K562 (cell line): ENCODE data around the gene SLC9A7. TPM values are rescaled to one million over a fixed set of nuclear protein-coding genes. Genes with fewer than 3 reads are reported as not detected.

Experiments
- ATAC-seq: fragments of 200-7000 bp; cut with Tn5 transposase; 3 replicates; pipeline ENCODE4 v1.9.1; 2020; ENCODE audit warnings: moderate library complexity
- BruUV-seq: library from RNA; stranded (reverse); fragments of 400-500 nt; replicated peaks from 2 replicates; lab custom pipeline; 2021; lab: Mats Ljungman, UMichigan
- CTCF ChIA-PET: fragments of 300-600 bp; formaldehyde crosslinking; extraction: SDS; loops from one replicate; lab custom pipeline; 2021; ENCODE audit warnings: low intra/inter-chr PET ratio; lab: Yijun Ruan, JAX
- POLR2A ChIA-PET: fragments of 300-600, 350-650 bp; sonication (Branson Sonifier 250); formaldehyde crosslinking; extraction: SDS; loops from one replicate; lab custom pipeline; 2021; ENCODE audit warnings: antibody characterized with exemption, inconsistent platforms; lab: Yijun Ruan, JAX
- DNase-seq, 4 experiments: peaks; one replicate each; pipeline versions ENCODE4 v3.0.0 to v3.0.0-alpha.2; 2011 to 2018; ENCODE audit warnings: low spot score in 3 of 4, mixed read lengths in 3 of 4; ENCODE audit errors: extremely low read depth in 1 of 4
- FAIRE-seq: peaks from 2 replicates; lab custom pipeline; 2011; peaks lifted over from hg19 to GRCh38; lab: Jason Lieb, UNC
- H2AFZ ChIP-seq: 2 replicates; pipeline ENCODE4 v1.6.0; 2011; ENCODE audit warnings: low read depth, low read length, control low read depth, inconsistent platforms
- H3K27ac ChIP-seq: fragments of 200-600 bp; 3 replicates; pipeline ENCODE4 v1.8.0; 2011; ENCODE audit warnings: low read depth, mild to moderate bottlenecking, control low read depth, inconsistent platforms, low read length, moderate library complexity, mixed read lengths; ENCODE audit errors: extremely low read depth
- H3K27me3 ChIP-seq, 2 experiments: fragments of 300-600 bp in 1 of 2; 2 replicates in 1 of 2; 3 replicates in 1 of 2; pipeline versions ENCODE4 v1.6.0 to v1.8.0; 2011; ENCODE audit warnings: inconsistent platforms in 2 of 2, low read length in 2 of 2, mild to moderate bottlenecking in 1 of 2, mixed read lengths in 1 of 2, moderate library complexity in 1 of 2; ENCODE audit not compliant: control insufficient read depth in 2 of 2, insufficient read depth in 2 of 2
- H3K36me3 ChIP-seq: fragments of 300-600 bp; 3 replicates; pipeline ENCODE4 v1.8.0; 2011; ENCODE audit warnings: mild to moderate bottlenecking, low read length, inconsistent platforms; ENCODE audit not compliant: control insufficient read depth, insufficient read depth
- H3K4me1 ChIP-seq, 2 experiments: fragments of 200-600 bp in 1 of 2; replicated peaks in 1 of 2; 2 replicates in 1 of 2; 3 replicates in 1 of 2; pipeline versions ENCODE4 v1.5.1 to v1.8.0; 2011; ENCODE audit warnings: inconsistent platforms in 2 of 2, low read length in 2 of 2, mild to moderate bottlenecking in 1 of 2, mixed read lengths in 1 of 2, moderate library complexity in 1 of 2; ENCODE audit not compliant: control insufficient read depth in 2 of 2, insufficient read depth in 2 of 2
- H3K4me2 ChIP-seq: 2 replicates; pipeline ENCODE4 v1.6.1; 2011; ENCODE audit warnings: low read length, control low read depth, inconsistent platforms, mixed read lengths; ENCODE audit not compliant: insufficient read depth
- H3K4me3 ChIP-seq: fragments of 200-600 bp; sonication (generic), shearing (Covaris generic); 2 replicates; pipeline ENCODE4 v1.5.1; 2016; ENCODE audit warnings: control low read depth, inconsistent platforms
- H3K79me2 ChIP-seq: fragments of 200-600 bp; 3 replicates; pipeline ENCODE4 v1.8.0; 2011; ENCODE audit warnings: low read length, inconsistent platforms; ENCODE audit not compliant: control insufficient read depth, insufficient read depth
- H3K9ac ChIP-seq, 2 experiments: 2 replicates each; pipeline versions ENCODE4 v1.6.0 to v1.6.1; 2011; ENCODE audit warnings: low read depth in 2 of 2, low read length in 2 of 2, control low read depth in 1 of 2, inconsistent platforms in 1 of 2, mild to moderate bottlenecking in 1 of 2, mixed read lengths in 1 of 2; ENCODE audit not compliant: insufficient read depth in 1 of 2
- H3K9me1 ChIP-seq: one replicate; pipeline ENCODE4 v1.6.0; 2011; ENCODE audit warnings: inconsistent platforms, mild to moderate bottlenecking, low read length, moderate library complexity; ENCODE audit not compliant: control insufficient read depth, insufficient read depth
- H3K9me3 ChIP-seq: replicated peaks from 2 replicates; pipeline ENCODE4 v1.5.1; 2011; ENCODE audit warnings: low read depth, low read length, inconsistent platforms; ENCODE audit not compliant: control insufficient read depth, insufficient read depth
- H4K20me1 ChIP-seq: replicated peaks from 2 replicates; pipeline ENCODE4 v1.6.1; 2011; ENCODE audit warnings: low read length, inconsistent platforms, mixed read lengths; ENCODE audit not compliant: control insufficient read depth, insufficient read depth
- ATF3 ChIP-seq, 2 experiments: fragments of 450-650 bp in 1 of 2; sonication (generic) in 1 of 2; formaldehyde crosslinking in 1 of 2; IDR thresholded peaks in 1 of 2; conservative IDR thresholded peaks in 1 of 2; 2 replicates each; pipeline versions ENCODE4 v1.6.1 to v1.8.1; 2016 to 2023; ENCODE audit warnings: mild to moderate bottlenecking in 2 of 2, moderate library complexity in 2 of 2, inconsistent platforms in 1 of 2, missing genetic modification reagents in 1 of 2
- CBFA2T3 ChIP-seq: fragments of 450-650 bp; IDR thresholded peaks from 2 replicates; pipeline ENCODE4 v1.6.1; 2017
- DPF2 ChIP-seq: fragments of 450-650 bp; IDR thresholded peaks from 2 replicates; pipeline ENCODE4 v1.6.1; 2016
- ESRRA ChIP-seq: fragments of 450-650 bp; IDR thresholded peaks from 2 replicates; pipeline ENCODE4 v1.6.1; 2014; ENCODE audit warnings: low read depth, mild to moderate bottlenecking, moderate library complexity, borderline replicate concordance
- FOSL1 ChIP-seq: fragments of 200-800 bp; sonication (Bioruptor generic); conservative IDR thresholded peaks from 2 replicates; pipeline ENCODE4 v1.6.1; 2016; ENCODE audit warnings: missing genetic modification characterization, missing compliant biosample characterization
- GTF2E2 ChIP-seq: fragments of 200-800 bp; sonication (Bioruptor generic); IDR thresholded peaks from 2 replicates; pipeline ENCODE4 v1.6.1; 2016; ENCODE audit warnings: missing genetic modification characterization, missing compliant biosample characterization
- HDAC1 ChIP-seq, 2 experiments: fragments of 450-650 bp; IDR thresholded peaks; 2 replicates each; pipeline ENCODE4 v1.6.1; 2016 to 2017; ENCODE audit warnings: inconsistent platforms in 1 of 2, mild to moderate bottlenecking in 1 of 2, moderate library complexity in 1 of 2
- JUND ChIP-seq, 2 experiments: IDR thresholded peaks; 2 replicates in 1 of 2; 3 replicates in 1 of 2; pipeline ENCODE4 v1.6.1; 2011; ENCODE audit warnings: borderline replicate concordance in 2 of 2, low read depth in 2 of 2, low read length in 2 of 2, improper control_type of control experiment in 1 of 2, missing biosample characterization in 1 of 2, missing genetic modification characterization in 1 of 2, missing genetic modification reagents in 1 of 2
- PML ChIP-seq: IDR thresholded peaks from 2 replicates; pipeline ENCODE4 v1.6.1; 2012; ENCODE audit warnings: low read length, inconsistent platforms
- RAD21 ChIP-seq, 2 experiments: fragments of 250-450 bp in 1 of 2; fragments of 450-650 bp in 1 of 2; sonication (Bioruptor Pico) in 1 of 2; formaldehyde crosslinking in 1 of 2; IDR thresholded peaks in 1 of 2; conservative IDR thresholded peaks in 1 of 2; 2 replicates each; pipeline versions ENCODE4 v1.4.0 to v1.8.0; 2020 to 2022; ENCODE audit warnings: mild to moderate bottlenecking in 2 of 2, moderate library complexity in 1 of 2
- RBM14 ChIP-seq: fragments of 200-400 bp; formaldehyde crosslinking; IDR thresholded peaks from 2 replicates; pipeline ENCODE4 v1.6.1; 2018; ENCODE audit warnings: low read depth, mild to moderate bottlenecking, low read length, moderate library complexity, borderline replicate concordance; ENCODE audit not compliant: insufficient read depth
- RBM15 ChIP-seq: fragments of 200-400 bp; formaldehyde crosslinking; IDR thresholded peaks from 2 replicates; pipeline ENCODE4 v1.6.1; 2018; ENCODE audit warnings: mild to moderate bottlenecking, low read length, moderate library complexity; ENCODE audit not compliant: insufficient read depth
- RBM34 ChIP-seq: fragments of 200-400 bp; formaldehyde crosslinking; IDR thresholded peaks from 2 replicates; pipeline ENCODE4 v1.6.1; 2018; ENCODE audit warnings: low read length, borderline replicate concordance; ENCODE audit not compliant: insufficient read depth
- SMARCA4 ChIP-seq: fragments of 450-650 bp; IDR thresholded peaks from 2 replicates; pipeline ENCODE4 v1.6.1; 2016
- SMARCB1 ChIP-seq: IDR thresholded peaks from 2 replicates; pipeline ENCODE4 v1.6.1; 2011; ENCODE audit warnings: improper control_type of control experiment, low read depth; ENCODE audit not compliant: insufficient read length
- ZBED1 ChIP-seq: IDR thresholded peaks from 2 replicates; pipeline ENCODE4 v1.6.1; 2014
- ZNF184 ChIP-seq: sonication (generic); formaldehyde crosslinking; IDR thresholded peaks from 2 replicates; pipeline ENCODE4 v1.5.0; 2020; ENCODE audit warnings: missing genetic modification reagents
- WGBS: fragments of 100-300 bp; shearing (Covaris generic); methylation state at CpG from one replicate; pipeline ENCODE4 v1.1.6; 2016; ENCODE audit warnings: low coverage, mixed read lengths; ENCODE audit not compliant: insufficient coverage; ENCODE audit errors: missing lambda C conversion rate; 5-methylcytosine and 5-hydroxymethylcytosine counted together
- in situ Hi-C: fragments of 300-500 bp; cut with MboI; formaldehyde crosslinking; loops from 4 replicates; pipeline ENCODE4 v1.15.0; 2018; ENCODE audit warnings: inconsistent platforms, mixed read lengths
- intact Hi-C: fragments of 100-400 bp; cut with micrococcal nuclease; formaldehyde crosslinking; loops from 2 replicates; pipeline ENCODE4 v1.14.2; 2022
- polyA plus RNA-seq, 8 experiments: library from polyadenylated mRNA; depleted of rRNA in 4 of 8; stranded (reverse) in 5 of 8; unstranded in 3 of 8; fragments of >200 nt; fragmentation: Nextera tagmentation in 2 of 8; fragmentation: Illumina TruSeq in 1 of 8; extraction: Ambion mirVana in 2 of 8; extraction: Trizol in 1 of 8; gene quantifications; 2 replicates each; pipeline versions ENCODE4 v1.2.1 to v1.2.3, GENCODE V29; 2011 to 2014; ENCODE audit warnings: inconsistent platforms in 1 of 8, missing spikeins in 1 of 8
- total RNA-seq, 7 experiments: library from RNA; depleted of rRNA in 6 of 7; stranded (reverse); fragments of >200 nt in 6 of 7; fragmentation: Illumina TruSeq in 2 of 7; extraction: Trizol in 2 of 7; gene quantifications; 2 replicates each; pipeline versions ENCODE4 v1.2.1 to v1.2.3, GENCODE V29; 2011 to 2021; ENCODE audit warnings: low replicate concordance in 1 of 7
- TF ChIP-seq, protein P1 (sequence below): fragments of 450-650 bp; conservative IDR thresholded peaks from 2 replicates; pipeline ENCODE4 v1.6.1; 2016; ENCODE audit warnings: missing genetic modification characterization, low read depth, mild to moderate bottlenecking, missing compliant biosample characterization, moderate library complexity
- TF ChIP-seq, protein P2 (sequence below): sonication (generic); formaldehyde crosslinking; IDR thresholded peaks from 2 replicates; pipeline ENCODE4 v1.5.0; 2020; ENCODE audit warnings: missing genetic modification reagents

SLC9A7 gene
- total and polyA plus RNA-seq, 9 of the 15 experiments (the other 6 are each of a cell fraction or from before 2014, with no cell fraction given): 0.04 to 0.13 (median 0.09) TPM; not detected in 5

GRCh38 chrX:46553935-46554334, 205.0 kb downstream of the SLC9A7 start (continued):
- TF ChIP-seq, protein P1, sequence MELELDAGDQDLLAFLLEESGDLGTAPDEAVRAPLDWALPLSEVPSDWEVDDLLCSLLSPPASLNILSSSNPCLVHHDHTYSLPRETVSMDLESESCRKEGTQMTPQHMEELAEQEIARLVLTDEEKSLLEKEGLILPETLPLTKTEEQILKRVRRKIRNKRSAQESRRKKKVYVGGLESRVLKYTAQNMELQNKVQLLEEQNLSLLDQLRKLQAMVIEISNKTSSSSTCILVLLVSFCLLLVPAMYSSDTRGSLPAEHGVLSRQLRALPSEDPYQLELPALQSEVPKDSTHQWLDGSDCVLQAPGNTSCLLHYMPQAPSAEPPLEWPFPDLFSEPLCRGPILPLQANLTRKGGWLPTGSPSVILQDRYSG: no peak
- no peak for TF ChIP-seq RAD21 (CRISPR knock-in tag; conservative IDR thresholded peaks at IDR 0.05 in 1 of 2, IDR thresholded peaks at IDR 0.05 in 1 of 2)
- no peak for TF ChIP-seq PML
- no peak for TF ChIP-seq ESRRA
- TF ChIP-seq RBM34: no peak
- TF ChIP-seq, protein P2, sequence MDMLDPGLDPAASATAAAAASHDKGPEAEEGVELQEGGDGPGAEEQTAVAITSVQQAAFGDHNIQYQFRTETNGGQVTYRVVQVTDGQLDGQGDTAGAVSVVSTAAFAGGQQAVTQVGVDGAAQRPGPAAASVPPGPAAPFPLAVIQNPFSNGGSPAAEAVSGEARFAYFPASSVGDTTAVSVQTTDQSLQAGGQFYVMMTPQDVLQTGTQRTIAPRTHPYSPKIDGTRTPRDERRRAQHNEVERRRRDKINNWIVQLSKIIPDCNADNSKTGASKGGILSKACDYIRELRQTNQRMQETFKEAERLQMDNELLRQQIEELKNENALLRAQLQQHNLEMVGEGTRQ (CRISPR knock-in tag): no peak
- TF ChIP-seq GTF2E2 (tag): no peak

- peak in 1 of 4 experiments; percentile 27 for DNase-seq
- Histone ChIP-seq H4K20me1 (no peaks in the 10 kb centered on the region), H3K27me3 (no peaks in the 10 kb centered on the region), H2AFZ (no peak overlapping the region), H3K9ac (no peak overlapping the region), H3K9me1 (no peaks in the 10 kb centered on the region), H3K27ac (no peak overlapping the region), H3K4me1 (no peaks in the 10 kb centered on the region; a peak in 2 of 5 replicates), H3K9me3 (no peaks in the 10 kb centered on the region), H3K79me2 (peaks cover 13% of the 10 kb centered on the region), H3K4me2 (no peak overlapping the region), H3K4me3 (no peak overlapping the region), H3K36me3 (peaks cover 16% of the 10 kb centered on the region)
- in situ Hi-C loops: no loop called here
- no TSS peak for BruUV-seq
- peak; percentile 58 for ATAC-seq
- intact Hi-C loops: no loop called here
- ChIA-PET POLR2A (no interaction called here), CTCF (no interaction called here)
- 14% methylated on average over 8 of the region's 8 CpGs for WGBS
- no peak for FAIRE-seq
- no peak for TF ChIP-seq ZBED1
- peak; percentile 32; the same call in 1 of the 2 replicates for TF ChIP-seq DPF2
- TF ChIP-seq HDAC1 (IDR thresholded peaks at IDR 0.05): no peak
- TF ChIP-seq CBFA2T3: peak; percentile 56
- no peak for TF ChIP-seq RBM15
- no peak for TF ChIP-seq ZNF184 (CRISPR knock-in tag)
- TF ChIP-seq FOSL1 (tag): peak; percentile 31; the same call in 1 of the 2 replicates
- no peak for TF ChIP-seq RBM14
- TF ChIP-seq SMARCB1: no peak
- TF ChIP-seq SMARCA4: 0 out of 2 replicates have a peak, but pooled peaks have one; percentile 28
- no peak for TF ChIP-seq JUND (IDR thresholded peaks at IDR 0.05; ENCODE audit: borderline replicate concordance, low read depth, low read length)
- peak; percentile 25; the same call in 2 of the 3 replicates for TF ChIP-seq JUND (tag; IDR thresholded peaks at IDR 0.05; ENCODE audit: borderline replicate concordance, low read depth, low read length)
- peak; percentile 60 for TF ChIP-seq ATF3 (IDR thresholded peaks at IDR 0.05)
- TF ChIP-seq ATF3 (CRISPR knock-in tag; conservative IDR thresholded peaks at IDR 0.05): no peak
Measured at GRCh38 chrX:46551494-46552128, 207.3 kb downstream of the SLC9A7 start.
